ENCODE data around the gene MOCS1. TPM values are rescaled to one million over a fixed set of nuclear protein-coding genes. Genes with fewer than 3 reads are reported as not detected.
"Not testable (repeated sequence)": the region's sequence is repeated elsewhere in the genome, so short reads cannot be mapped to it uniquely, and the experiment has no call there.

Gene MOCS1
- polyA plus RNA-seq = 1 to 10 TPM; 3.8 to 5.9 TPM

GRCh38 chr6:39934131-39934757, at the start of gene MOCS1:
Gene MOCS1 (minus strand): TSS chr6:39934462. CDS start chr6:39934417, 45 bp downstream.
- no peaks in the 10 kb centered on the region for H3K36me3 ChIP-seq (ENCODE audit: control insufficient read depth in 2 of 2, insufficient read depth in 2 of 2, low read length in 1 of 2)
- no peaks in the 10 kb centered on the region for H3K9me3 ChIP-seq (ENCODE audit: control insufficient read depth in 2 of 2, insufficient read depth in 1 of 2, low read depth in 1 of 2, low read length in 1 of 2)
- peak within 1 kb of the TSS; percentile 39 to 85 for H3K27ac ChIP-seq (ENCODE audit: low read depth in 2 of 2, low read length in 1 of 2)
- H3K4me1 ChIP-seq (ENCODE audit: control insufficient read depth in 2 of 2, insufficient read depth in 2 of 2, low read length in 1 of 2) = peaks cover 0 to 4% of the 10 kb centered on the region in 2 donors
- no peaks in the 10 kb centered on the region for H3K27me3 ChIP-seq (ENCODE audit: control insufficient read depth in 1 of 2, insufficient read depth in 2 of 2, low read length in 2 of 2)
- WGBS, 2 donors = 2 to 3% methylated on average over 41 to 46 of the region's 46 CpGs
- peak within 1 kb of the TSS; percentile 69 to 76 for H3K4me3 ChIP-seq (ENCODE audit: low read depth in 1 of 2, low read length in 2 of 2)

GRCh38 chr6:39984051-39984450, 49.8 kb upstream of the MOCS1 start:
- peaks cover 0 to 2% of the 10 kb centered on the region in 2 donors for H3K4me1 ChIP-seq (ENCODE audit: control insufficient read depth in 2 of 2, insufficient read depth in 2 of 2, low read length in 1 of 2)
- H3K27me3 ChIP-seq (ENCODE audit: control insufficient read depth in 1 of 2, insufficient read depth in 2 of 2, low read length in 2 of 2) = no peaks in the 10 kb centered on the region
- H3K36me3 ChIP-seq (ENCODE audit: control insufficient read depth in 2 of 2, insufficient read depth in 2 of 2, low read length in 1 of 2) = no peaks in the 10 kb centered on the region
- H3K4me3 ChIP-seq (ENCODE audit: low read depth in 1 of 2, low read length in 2 of 2) = no peak overlapping the region
- H3K9me3 ChIP-seq (ENCODE audit: control insufficient read depth in 2 of 2, insufficient read depth in 1 of 2, low read depth in 1 of 2, low read length in 1 of 2) = no peaks in the 10 kb centered on the region
- H3K27ac ChIP-seq (ENCODE audit: low read depth in 2 of 2, low read length in 1 of 2) = peak overlapping the region; percentile 29 to 82

- Histone ChIP-seq H3K4me1 (ENCODE audit: control insufficient read depth in 2 of 2, insufficient read depth in 2 of 2, low read length in 1 of 2) (peaks cover 0 to 2% of the 10 kb centered on the region in 2 donors), H3K4me3 (ENCODE audit: low read depth in 1 of 2, low read length in 2 of 2) (no peak overlapping the region), H3K27ac (ENCODE audit: low read depth in 2 of 2, low read length in 1 of 2) (peak overlapping the region in 1 of 2 donors; percentile 1), H3K9me3 (ENCODE audit: control insufficient read depth in 2 of 2, insufficient read depth in 1 of 2, low read depth in 1 of 2, low read length in 1 of 2) (no peaks in the 10 kb centered on the region), H3K36me3 (ENCODE audit: control insufficient read depth in 2 of 2, insufficient read depth in 2 of 2, low read length in 1 of 2) (no peaks in the 10 kb centered on the region), H3K27me3 (ENCODE audit: control insufficient read depth in 1 of 2, insufficient read depth in 2 of 2, low read length in 2 of 2) (no peaks in the 10 kb centered on the region)
Measured at GRCh38 chr6:39983193-39983592, 48.9 kb upstream of the MOCS1 start.

GRCh38 chr6:39982720-39983119, 48.5 kb upstream of the MOCS1 start:
- H3K36me3 ChIP-seq (ENCODE audit: control insufficient read depth in 2 of 2, insufficient read depth in 2 of 2, low read length in 1 of 2) = no peaks in the 10 kb centered on the region
- H3K4me1 ChIP-seq (ENCODE audit: control insufficient read depth in 2 of 2, insufficient read depth in 2 of 2, low read length in 1 of 2) = peaks cover 0 to 2% of the 10 kb centered on the region in 2 donors
- peak overlapping the region in 1 of 2 donors; percentile 1 for H3K27ac ChIP-seq (ENCODE audit: low read depth in 2 of 2, low read length in 1 of 2)
- H3K9me3 ChIP-seq (ENCODE audit: control insufficient read depth in 2 of 2, insufficient read depth in 1 of 2, low read depth in 1 of 2, low read length in 1 of 2) = no peaks in the 10 kb centered on the region
- H3K4me3 ChIP-seq (ENCODE audit: low read depth in 1 of 2, low read length in 2 of 2) = no peak overlapping the region
- H3K27me3 ChIP-seq (ENCODE audit: control insufficient read depth in 1 of 2, insufficient read depth in 2 of 2, low read length in 2 of 2) = no peaks in the 10 kb centered on the region

GRCh38 chr6:39980839-39981580, 46.7 kb upstream of the MOCS1 start:
- no peaks in the 10 kb centered on the region for H3K36me3 ChIP-seq (ENCODE audit: control insufficient read depth in 2 of 2, insufficient read depth in 2 of 2, low read length in 1 of 2)
- no peaks in the 10 kb centered on the region for H3K9me3 ChIP-seq (ENCODE audit: control insufficient read depth in 2 of 2, insufficient read depth in 1 of 2, low read depth in 1 of 2, low read length in 1 of 2)
- H3K27me3 ChIP-seq (ENCODE audit: control insufficient read depth in 1 of 2, insufficient read depth in 2 of 2, low read length in 2 of 2) = no peaks in the 10 kb centered on the region
- no peak overlapping the region for H3K4me3 ChIP-seq (ENCODE audit: low read depth in 1 of 2, low read length in 2 of 2)
- 36 to 50% methylated on average over 3 of the region's 3 CpGs for WGBS, 2 donors
- peaks cover 0 to 2% of the 10 kb centered on the region in 2 donors for H3K4me1 ChIP-seq (ENCODE audit: control insufficient read depth in 2 of 2, insufficient read depth in 2 of 2, low read length in 1 of 2)
- H3K27ac ChIP-seq (ENCODE audit: low read depth in 2 of 2, low read length in 1 of 2) = peak overlapping the region in 1 of 2 donors; percentile 34

- 33 to 46% methylated on average over 3 of the region's 3 CpGs for WGBS, 2 donors
- peaks cover 0 to 2% of the 10 kb centered on the region in 2 donors for H3K4me1 ChIP-seq (ENCODE audit: control insufficient read depth in 2 of 2, insufficient read depth in 2 of 2, low read length in 1 of 2)
Measured at GRCh38 chr6:39979461-39980328, 45.4 kb upstream of the MOCS1 start.

GRCh38 chr6:39978240-39978639, 44.0 kb upstream of the MOCS1 start:
- 78 to 86% methylated on average over 1 of the region's 1 CpG for WGBS, 2 donors

More at GRCh38 chr6:39979461-39980328, 45.4 kb upstream of the MOCS1 start:
- Histone ChIP-seq H3K36me3 (ENCODE audit: control insufficient read depth in 2 of 2, insufficient read depth in 2 of 2, low read length in 1 of 2) (no peaks in the 10 kb centered on the region), H3K9me3 (ENCODE audit: control insufficient read depth in 2 of 2, insufficient read depth in 1 of 2, low read depth in 1 of 2, low read length in 1 of 2) (no peaks in the 10 kb centered on the region), H3K27ac (ENCODE audit: low read depth in 2 of 2, low read length in 1 of 2) (no peak overlapping the region), H3K27me3 (ENCODE audit: control insufficient read depth in 1 of 2, insufficient read depth in 2 of 2, low read length in 2 of 2) (no peaks in the 10 kb centered on the region), H3K4me3 (ENCODE audit: low read depth in 1 of 2, low read length in 2 of 2) (no peak overlapping the region)

GRCh38 chr6:39973661-39974060, 39.4 kb upstream of the MOCS1 start:
- H3K27ac ChIP-seq (ENCODE audit: low read depth in 2 of 2, low read length in 1 of 2) = no peak overlapping the region
- no peaks in the 10 kb centered on the region for H3K4me1 ChIP-seq (ENCODE audit: control insufficient read depth in 2 of 2, insufficient read depth in 2 of 2, low read length in 1 of 2)
- no peaks in the 10 kb centered on the region for H3K36me3 ChIP-seq (ENCODE audit: control insufficient read depth in 2 of 2, insufficient read depth in 2 of 2, low read length in 1 of 2)
- H3K27me3 ChIP-seq (ENCODE audit: control insufficient read depth in 1 of 2, insufficient read depth in 2 of 2, low read length in 2 of 2) = no peaks in the 10 kb centered on the region
- no peak overlapping the region for H3K4me3 ChIP-seq (ENCODE audit: low read depth in 1 of 2, low read length in 2 of 2)
- no peaks in the 10 kb centered on the region for H3K9me3 ChIP-seq (ENCODE audit: control insufficient read depth in 2 of 2, insufficient read depth in 1 of 2, low read depth in 1 of 2, low read length in 1 of 2)
- WGBS, 2 donors = 72 to 81% methylated on average over 3 of the region's 3 CpGs

More at GRCh38 chr6:39978240-39978639, 44.0 kb upstream of the MOCS1 start:
- Histone ChIP-seq H3K4me1 (ENCODE audit: control insufficient read depth in 2 of 2, insufficient read depth in 2 of 2, low read length in 1 of 2) (no peaks in the 10 kb centered on the region), H3K4me3 (ENCODE audit: low read depth in 1 of 2, low read length in 2 of 2) (no peak overlapping the region), H3K9me3 (ENCODE audit: control insufficient read depth in 2 of 2, insufficient read depth in 1 of 2, low read depth in 1 of 2, low read length in 1 of 2) (no peaks in the 10 kb centered on the region), H3K36me3 (ENCODE audit: control insufficient read depth in 2 of 2, insufficient read depth in 2 of 2, low read length in 1 of 2) (no peaks in the 10 kb centered on the region), H3K27ac (ENCODE audit: low read depth in 2 of 2, low read length in 1 of 2) (no peak overlapping the region), H3K27me3 (ENCODE audit: control insufficient read depth in 1 of 2, insufficient read depth in 2 of 2, low read length in 2 of 2) (no peaks in the 10 kb centered on the region)

GRCh38 chr6:39972717-39973116, 38.5 kb upstream of the MOCS1 start:
- H3K36me3 ChIP-seq (ENCODE audit: control insufficient read depth in 2 of 2, insufficient read depth in 2 of 2, low read length in 1 of 2); H3K4me3 ChIP-seq (ENCODE audit: low read depth in 1 of 2, low read length in 2 of 2); H3K27me3 ChIP-seq (ENCODE audit: control insufficient read depth in 1 of 2, insufficient read depth in 2 of 2, low read length in 2 of 2); H3K9me3 ChIP-seq (ENCODE audit: control insufficient read depth in 2 of 2, insufficient read depth in 1 of 2, low read depth in 1 of 2, low read length in 1 of 2); H3K27ac ChIP-seq (ENCODE audit: low read depth in 2 of 2, low read length in 1 of 2); H3K4me1 ChIP-seq (ENCODE audit: control insufficient read depth in 2 of 2, insufficient read depth in 2 of 2, low read length in 1 of 2): not testable (repeated sequence)
- whole genome bisulfite sequencing, 2 donors = 85 to 93% methylated on average over 1 of the region's 1 CpG

Measured in esophagus (tissue), 2 donors.